Suprapubic skin (tissue), 4 donors: ENCODE measurements around the gene UPP1.

Source experiments
- EP300 ChIP-seq: sonication (generic); formaldehyde crosslinking; IDR thresholded peaks from one replicate; pipeline ENCODE4 v1.6.1; 2017; ENCODE audit warnings: antibody characterized with exemption
- POLR2AphosphoS5 ChIP-seq, 3 donors: sonication (generic); formaldehyde crosslinking; IDR thresholded peaks; one replicate each; pipeline ENCODE4 v1.6.1; 2017; ENCODE audit warnings: antibody characterized with exemption in 3 of 3
- TF ChIP-seq, protein P1 (sequence below), 2 donors: fragments of 200-600 bp in 1 of 2; fragments of 450-650 bp in 1 of 2; sonication (generic) in 1 of 2; IDR thresholded peaks; one replicate each; pipeline ENCODE4 v1.5.1; 2016 to 2019; ENCODE audit warnings: antibody characterized with exemption in 2 of 2, mild to moderate bottlenecking in 1 of 2, moderate library complexity in 1 of 2

DNA sequence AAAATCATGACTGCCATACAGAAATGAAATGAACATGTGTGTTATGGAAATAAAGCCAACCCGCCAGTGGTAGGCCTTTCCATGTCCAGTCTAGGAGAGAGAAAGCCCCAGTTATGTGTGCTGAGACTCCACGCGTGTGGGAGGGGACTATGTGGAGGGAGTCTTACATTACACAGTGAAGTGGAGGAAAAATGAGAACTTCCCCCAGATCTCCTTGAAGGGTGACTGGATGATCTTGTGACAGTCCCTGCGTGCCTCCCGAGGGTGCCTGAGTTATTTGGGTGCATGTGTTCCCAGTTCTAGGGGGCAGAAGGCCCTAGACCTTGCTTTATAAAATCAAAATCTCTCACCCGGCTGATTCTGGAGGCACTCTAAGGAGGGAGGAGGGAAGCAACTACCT, 24.2 kb downstream of the UPP1 start:
- TF ChIP-seq, protein P1, sequence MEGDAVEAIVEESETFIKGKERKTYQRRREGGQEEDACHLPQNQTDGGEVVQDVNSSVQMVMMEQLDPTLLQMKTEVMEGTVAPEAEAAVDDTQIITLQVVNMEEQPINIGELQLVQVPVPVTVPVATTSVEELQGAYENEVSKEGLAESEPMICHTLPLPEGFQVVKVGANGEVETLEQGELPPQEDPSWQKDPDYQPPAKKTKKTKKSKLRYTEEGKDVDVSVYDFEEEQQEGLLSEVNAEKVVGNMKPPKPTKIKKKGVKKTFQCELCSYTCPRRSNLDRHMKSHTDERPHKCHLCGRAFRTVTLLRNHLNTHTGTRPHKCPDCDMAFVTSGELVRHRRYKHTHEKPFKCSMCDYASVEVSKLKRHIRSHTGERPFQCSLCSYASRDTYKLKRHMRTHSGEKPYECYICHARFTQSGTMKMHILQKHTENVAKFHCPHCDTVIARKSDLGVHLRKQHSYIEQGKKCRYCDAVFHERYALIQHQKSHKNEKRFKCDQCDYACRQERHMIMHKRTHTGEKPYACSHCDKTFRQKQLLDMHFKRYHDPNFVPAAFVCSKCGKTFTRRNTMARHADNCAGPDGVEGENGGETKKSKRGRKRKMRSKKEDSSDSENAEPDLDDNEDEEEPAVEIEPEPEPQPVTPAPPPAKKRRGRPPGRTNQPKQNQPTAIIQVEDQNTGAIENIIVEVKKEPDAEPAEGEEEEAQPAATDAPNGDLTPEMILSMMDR (IDR thresholded peaks at IDR 0.05): no peak
- TF ChIP-seq EP300 (no peak), POLR2AphosphoS5 (IDR thresholded peaks at IDR 0.05) (no peak)
